H9 (cell line): ENCODE data around the gene TMEM129. TPM values are rescaled to one million over a fixed set of nuclear protein-coding genes. Genes with fewer than 3 reads are reported as not detected.

Experiments
- DNase-seq: peaks from one replicate; pipeline ENCODE4 v3.0.0-alpha.2; 2017
- H2AFZ ChIP-seq: one replicate; pipeline ENCODE4 v1.6.1; 2013; ENCODE audit warnings: mild to moderate bottlenecking, low read length, control low read depth, moderate library complexity
- H2AK5ac ChIP-seq: 2 replicates; pipeline ENCODE4 v1.6.1; 2013; ENCODE audit warnings: low read length, control low read depth, mixed read lengths; ENCODE audit not compliant: insufficient read length
- H2BK120ac ChIP-seq: one replicate; pipeline ENCODE4 v1.6.1; 2013; ENCODE audit warnings: low read depth, mild to moderate bottlenecking, low read length, control low read depth, inconsistent platforms; ENCODE audit not compliant: poor library complexity, severe bottlenecking
- H2BK12ac ChIP-seq: 2 replicates; pipeline ENCODE4 v1.6.1; 2013; ENCODE audit warnings: low read length, control low read depth, mixed read lengths, low read depth; ENCODE audit not compliant: insufficient read length
- H2BK15ac ChIP-seq: 2 replicates; pipeline ENCODE4 v1.6.1; 2013; ENCODE audit warnings: low read depth, low read length, control low read depth
- H2BK20ac ChIP-seq: one replicate; pipeline ENCODE4 v1.6.1; 2013; ENCODE audit warnings: low read depth, mild to moderate bottlenecking, low read length, control low read depth, inconsistent platforms; ENCODE audit not compliant: poor library complexity, severe bottlenecking
- H2BK5ac ChIP-seq: 2 replicates; pipeline ENCODE4 v1.6.1; 2013; ENCODE audit warnings: low read length, control low read depth, mixed read lengths; ENCODE audit not compliant: insufficient read length
- H3K14ac ChIP-seq: 2 replicates; pipeline ENCODE4 v1.6.1; 2013; ENCODE audit warnings: low read length, control low read depth; ENCODE audit not compliant: insufficient read depth
- H3K18ac ChIP-seq: 2 replicates; pipeline ENCODE4 v1.6.1; 2013; ENCODE audit warnings: low read depth, mild to moderate bottlenecking, mixed read lengths, low read length, control low read depth; ENCODE audit not compliant: insufficient read length
- H3K23ac ChIP-seq: 2 replicates; pipeline ENCODE4 v1.6.1; 2013; ENCODE audit warnings: low read length, control low read depth, mixed read lengths, low read depth; ENCODE audit not compliant: insufficient read length
- H3K23me2 ChIP-seq: 2 replicates; pipeline ENCODE4 v1.6.1; 2013; ENCODE audit warnings: low read depth, mild to moderate bottlenecking, mixed read lengths, low read length, control low read depth; ENCODE audit not compliant: insufficient read length, poor library complexity, severe bottlenecking
- H3K27ac ChIP-seq: 2 replicates; pipeline ENCODE4 v1.5.1; 2013; ENCODE audit warnings: low read length, control low read depth, mixed read lengths, low read depth; ENCODE audit not compliant: insufficient read length
- H3K27me3 ChIP-seq: 2 replicates; pipeline ENCODE4 v1.6.1; 2013; ENCODE audit warnings: low read length, control low read depth, inconsistent platforms; ENCODE audit not compliant: insufficient read depth
- H3K4ac ChIP-seq: 2 replicates; pipeline ENCODE4 v1.6.1; 2013; ENCODE audit warnings: low read depth, mild to moderate bottlenecking, control low read depth, inconsistent platforms, low read length, moderate library complexity
- H3K4me1 ChIP-seq: 2 replicates; pipeline ENCODE4 v1.6.1; 2013; ENCODE audit warnings: low read length, control low read depth, inconsistent platforms; ENCODE audit not compliant: insufficient read depth
- H3K4me2 ChIP-seq: 2 replicates; pipeline ENCODE4 v1.6.1; 2013; ENCODE audit warnings: low read length, control low read depth, mixed read lengths; ENCODE audit not compliant: insufficient read length, insufficient read depth
- H3K56ac ChIP-seq: 2 replicates; pipeline ENCODE4 v1.6.1; 2013; ENCODE audit warnings: low read depth, mild to moderate bottlenecking, mixed read lengths, low read length, control low read depth; ENCODE audit not compliant: insufficient read length
- H3K79me1 ChIP-seq: 2 replicates; pipeline ENCODE4 v1.6.1; 2013; ENCODE audit warnings: low read depth, mild to moderate bottlenecking, moderate library complexity, low read length, control low read depth, inconsistent platforms; ENCODE audit not compliant: insufficient read depth, poor library complexity, severe bottlenecking
- H3K79me2 ChIP-seq: 2 replicates; pipeline ENCODE4 v1.6.1; 2013; ENCODE audit warnings: low read length, control low read depth, inconsistent platforms; ENCODE audit not compliant: insufficient read depth
- H3K9ac ChIP-seq: 2 replicates; pipeline ENCODE4 v1.6.1; 2013; ENCODE audit warnings: low read length, control low read depth, mixed read lengths; ENCODE audit not compliant: insufficient read length; ENCODE audit errors: extremely low read depth
- H3K9me3 ChIP-seq: one replicate; pipeline ENCODE4 v1.6.1; 2013; ENCODE audit warnings: low read depth, low read length, inconsistent platforms; ENCODE audit not compliant: control insufficient read depth
- H3T11ph ChIP-seq: one replicate; pipeline ENCODE4 v1.6.1; 2013; ENCODE audit warnings: mild to moderate bottlenecking, low read length, control low read depth, inconsistent platforms
- H4K20me1 ChIP-seq: one replicate; pipeline ENCODE4 v1.6.1; 2013; ENCODE audit not compliant: control insufficient read depth, insufficient read length, insufficient read depth
- H4K5ac ChIP-seq: 2 replicates; pipeline ENCODE4 v1.6.1; 2013; ENCODE audit warnings: low read depth, mild to moderate bottlenecking, mixed read lengths, low read length, control low read depth; ENCODE audit not compliant: insufficient read length
- H4K8ac ChIP-seq: replicated peaks from 2 replicates; pipeline ENCODE4 v1.6.1; 2013; ENCODE audit warnings: low read length, control low read depth, mixed read lengths, low read depth; ENCODE audit not compliant: insufficient read length
- H4K91ac ChIP-seq: 2 replicates; pipeline ENCODE4 v1.6.1; 2013; ENCODE audit warnings: low read depth, mild to moderate bottlenecking, moderate library complexity, mixed read lengths, low read length, control low read depth; ENCODE audit not compliant: insufficient read length
- H3K27ac Mint-ChIP-seq, 3 experiments: 2 replicates in 2 of 3; 3 replicates in 1 of 3; pipeline ENCODE4 v1.8.0; 2020 to 2021; ENCODE audit warnings: mixed read lengths in 3 of 3, mild to moderate bottlenecking in 1 of 3, moderate library complexity in 1 of 3
- H3K27me3 Mint-ChIP-seq: 2 replicates; pipeline ENCODE4 v1.8.0; 2021; ENCODE audit warnings: low read depth, mild to moderate bottlenecking, moderate library complexity, mixed read lengths
- H3K36me3 Mint-ChIP-seq, 3 experiments: 2 replicates in 2 of 3; 3 replicates in 1 of 3; pipeline ENCODE4 v1.8.0; 2020 to 2021; ENCODE audit warnings: low read depth in 3 of 3, mixed read lengths in 3 of 3; ENCODE audit not compliant: insufficient read depth in 1 of 3
- H3K4me1 Mint-ChIP-seq, 2 experiments: 2 replicates each; pipeline ENCODE4 v1.8.0; 2020; ENCODE audit warnings: mixed read lengths in 2 of 2
- H3K4me3 Mint-ChIP-seq, 2 experiments: 2 replicates in 1 of 2; 3 replicates in 1 of 2; pipeline ENCODE4 v1.8.0; 2020 to 2021; ENCODE audit warnings: mild to moderate bottlenecking in 2 of 2, mixed read lengths in 2 of 2, moderate library complexity in 1 of 2
- H3K9me3 Mint-ChIP-seq, 2 experiments: 2 replicates in 1 of 2; 3 replicates in 1 of 2; pipeline ENCODE4 v1.8.0; 2020; ENCODE audit warnings: mild to moderate bottlenecking in 2 of 2, mixed read lengths in 2 of 2, moderate library complexity in 1 of 2
- CTCF ChIP-seq: fragments of 200-600 bp; sonication (generic); conservative IDR thresholded peaks from 3 replicates; pipeline ENCODE4 v1.8.0; 2021; ENCODE audit warnings: antibody characterized with exemption, mild to moderate bottlenecking
- WGBS: extraction: QIAGEN DNeasy Blood & Tissue Kit; methylation state at CpG from one replicate; pipeline ENCODE4 v1.1.7; 2013; ENCODE audit warnings: missing lambda C conversion rate, low lambda C conversion rate, mixed read lengths; ENCODE audit not compliant: insufficient read length; ENCODE audit errors: extremely low coverage; 5-methylcytosine and 5-hydroxymethylcytosine counted together
- total RNA-seq: library from RNA; stranded (reverse); gene quantifications from 2 replicates; pipeline ENCODE4 v1.2.1, GENCODE V29; 2021

Gene TMEM129
- total RNA-seq, 1 experiment from 2014 or later = 27.3 TPM

GRCh38 chr4:1706358-1706757 lies 14.8 kb downstream of the TMEM129 start:
- Histone ChIP-seq H3K4me2 (no peak overlapping the region), H3K4me1 (no peaks in the 10 kb centered on the region), H3K23me2 (peaks cover 5% of the 10 kb centered on the region), H3K79me2 (peaks cover 11% of the 10 kb centered on the region; the same call in 1 of the 2 replicates), H2BK120ac (no peak overlapping the region), H2BK5ac (no peak overlapping the region), H3K56ac (no peak overlapping the region), H2AK5ac (no peak overlapping the region), H3K18ac (no peak overlapping the region), H3T11ph (no peak overlapping the region), H2AFZ (no peak overlapping the region), H2BK15ac (no peak overlapping the region), H3K79me1 (peaks cover 13% of the 10 kb centered on the region), H4K8ac (no peak overlapping the region), H3K23ac (no peak overlapping the region), H3K27ac (no peak overlapping the region), H3K9me3 (no peaks in the 10 kb centered on the region), H2BK12ac (no peak overlapping the region), H3K27me3 (no peaks in the 10 kb centered on the region; the same call in 1 of the 2 replicates), H4K20me1 (peaks cover 2% of the 10 kb centered on the region), H4K5ac (no peak overlapping the region), H3K4ac (no peak overlapping the region), H3K14ac (no peak overlapping the region), H2BK20ac (no peak overlapping the region), H3K9ac (no peak overlapping the region), H4K91ac (no peak overlapping the region)
- DNase-seq = no peak
- Mint-ChIP-seq H3K36me3 (peaks cover 27 to 78% (median 72%) of the 10 kb centered on the region in 3 experiments), H3K4me1 (peaks cover 13 to 14% of the 10 kb centered on the region in 2 experiments), H3K27ac (no peak overlapping the region), H3K9me3 (peaks cover 0 to 2% of the 10 kb centered on the region in 2 experiments; a peak in 1 of 5 replicates), H3K4me3 (no peak overlapping the region), H3K27me3 (no peaks in the 10 kb centered on the region)
- no CpG with 5 or more reads among the region's 6 CpGs for WGBS
- TF ChIP-seq CTCF = no peak
